MV-4-11 (cell line): ENCODE measurements around the gene CAPN3.

Experiments used
- DNase-seq: peaks from one replicate; lab custom pipeline; 2025; lab: John Stamatoyannopoulos, UW

CAPN3 gene

GRCh38 chr15:42453826-42454225 lies 94.5 kb downstream of the CAPN3 start:
- no peak for DNase-seq

- no peak for DNase-seq
These were observed 97.2 kb downstream of the CAPN3 start for GRCh38 chr15:42456531-42456930.

GRCh38 chr15:42456971-42457370 lies 97.7 kb downstream of the CAPN3 start:
- DNase-seq, result no peak

- DNase-seq, result no peak
These were observed 98.4 kb downstream of the CAPN3 start for GRCh38 chr15:42457445-42458442.

- no peak for DNase-seq
These were observed 102.0 kb downstream of the CAPN3 start for GRCh38 chr15:42461261-42461660.
